Activated CD4-positive, alpha-beta T cell treated with anti-CD3 and anti-CD28 coated beads for 1 hour (primary cell): ENCODE results near the gene KEAP1.

Experiments
- DNase-seq: peaks from one replicate; pipeline ENCODE4 v3.0.0-alpha.2; 2020

The KEAP1 gene

GRCh38 chr19:10439588-10439987 is 63.6 kb downstream of the KEAP1 start:
- DNase-seq: no peak
